Neural cell (in vitro differentiated cells): Measurements from ENCODE around the gene CNFN. TPM values are rescaled to one million over a fixed set of nuclear protein-coding genes. Genes with fewer than 3 reads are reported as not detected.

Experiments used
- H2AFZ ChIP-seq: fragments of 200-600, 300-800 bp; sonication (generic), shearing (Covaris generic); 2 replicates; pipeline ENCODE4 v1.6.0; 2014; ENCODE audit warnings: low read depth, mild to moderate bottlenecking, antibody characterized with exemption, low read length, moderate library complexity
- H3F3A ChIP-seq: fragments of 200-600 bp; shearing (Covaris generic); 2 replicates; pipeline ENCODE4 v1.6.1; 2016; ENCODE audit warnings: mild to moderate bottlenecking, moderate library complexity, mixed read lengths, antibody characterized with exemption, low read length; ENCODE audit not compliant: insufficient read depth, poor library complexity, severe bottlenecking
- H3K27ac ChIP-seq: fragments of 200-600, 300-800 bp; sonication (generic), shearing (Covaris generic); 2 replicates; pipeline ENCODE4 v1.5.1; 2014; ENCODE audit warnings: mild to moderate bottlenecking, low read length, moderate library complexity
- H3K27me3 ChIP-seq: fragments of 300-800, 200-600 bp; sonication (generic), shearing (Covaris generic); 2 replicates; pipeline ENCODE4 v1.6.0; 2014; ENCODE audit warnings: mild to moderate bottlenecking, low read depth, low read length, moderate library complexity; ENCODE audit not compliant: insufficient read depth
- H3K36me3 ChIP-seq: fragments of 300-800, 200-600 bp; sonication (generic), shearing (Covaris generic); 2 replicates; pipeline ENCODE4 v1.5.1; 2014; ENCODE audit warnings: mild to moderate bottlenecking, antibody characterized with exemption, low read length, moderate library complexity; ENCODE audit not compliant: insufficient read depth
- H3K4me2 ChIP-seq: fragments of 300-800, 200-600 bp; sonication (generic), shearing (Covaris generic); 2 replicates; pipeline ENCODE4 v1.6.0; 2014; ENCODE audit warnings: mild to moderate bottlenecking, low read length
- H3K4me3 ChIP-seq: fragments of 300-800, 200-600 bp; sonication (generic), shearing (Covaris generic); 2 replicates; pipeline ENCODE4 v1.5.1; 2014; ENCODE audit warnings: mild to moderate bottlenecking, low read length, moderate library complexity
- H3K79me2 ChIP-seq: fragments of 200-600 bp; shearing (Covaris generic); replicated peaks from 2 replicates; pipeline ENCODE4 v1.6.0; 2014; ENCODE audit warnings: mild to moderate bottlenecking, low read length, moderate library complexity; ENCODE audit not compliant: insufficient read depth
- H3K9ac ChIP-seq: fragments of 300-800, 200-600 bp; sonication (generic), shearing (Covaris generic); 2 replicates; pipeline ENCODE4 v1.6.1; 2016; ENCODE audit warnings: mild to moderate bottlenecking, low read length, mixed read lengths
- H3K9me2 ChIP-seq: fragments of 200-600 bp; shearing (Covaris generic); 2 replicates; pipeline ENCODE4 v1.6.1; 2016; ENCODE audit warnings: mild to moderate bottlenecking, low read length, mixed read lengths; ENCODE audit not compliant: insufficient read depth
- H3K9me3 ChIP-seq: fragments of 200-600, 300-800 bp; sonication (generic), shearing (Covaris generic); 2 replicates; pipeline ENCODE4 v1.6.1; 2016; ENCODE audit warnings: mild to moderate bottlenecking, mixed run types, low read length, moderate library complexity, mixed read lengths
- H4K20me1 ChIP-seq: fragments of 200-600 bp; shearing (Covaris generic); 2 replicates; pipeline ENCODE4 v1.6.1; 2016; ENCODE audit warnings: mild to moderate bottlenecking, mixed run types; ENCODE audit not compliant: insufficient read depth
- EP300 ChIP-seq: fragments of 450-650 bp; conservative IDR thresholded peaks from 2 replicates; pipeline ENCODE4 v1.6.1; 2014; ENCODE audit warnings: antibody characterized with exemption, mild to moderate bottlenecking, moderate library complexity; ENCODE audit not compliant: poor library complexity, severe bottlenecking
- EZH2 ChIP-seq: fragments of 200-600, 300-800 bp; shearing (Covaris generic), sonication (generic); IDR thresholded peaks from 2 replicates; pipeline ENCODE4 v1.6.1; 2014; ENCODE audit warnings: antibody characterized with exemption, low read length, borderline replicate concordance, mild to moderate bottlenecking; ENCODE audit not compliant: insufficient read depth, poor library complexity, severe bottlenecking
- MXI1 ChIP-seq: fragments of 450-650 bp; conservative IDR thresholded peaks from 2 replicates; pipeline ENCODE4 v1.6.1; 2014; ENCODE audit warnings: antibody characterized with exemption, mild to moderate bottlenecking; ENCODE audit not compliant: poor library complexity, severe bottlenecking
- POLR2AphosphoS5 ChIP-seq: IDR thresholded peaks from 2 replicates; pipeline ENCODE4 v1.6.1; 2012
- RAD21 ChIP-seq: fragments of 450-650 bp; conservative IDR thresholded peaks from 2 replicates; pipeline ENCODE4 v1.6.1; 2014; ENCODE audit warnings: antibody characterized with exemption, mild to moderate bottlenecking, moderate library complexity
- SMC3 ChIP-seq: fragments of 450-650 bp; conservative IDR thresholded peaks from 2 replicates; pipeline ENCODE4 v1.6.1; 2014; ENCODE audit warnings: antibody characterized with exemption, mild to moderate bottlenecking, moderate library complexity; ENCODE audit not compliant: poor library complexity
- TAF1 ChIP-seq: IDR thresholded peaks from 2 replicates; pipeline ENCODE4 v1.6.1; 2012; ENCODE audit warnings: low read depth
- polyA plus RNA-seq: library from polyadenylated mRNA; depleted of rRNA; stranded (reverse); fragments of >200 nt; gene quantifications from 2 replicates; pipeline ENCODE4 v1.2.3, GENCODE V29; 2014
- TF ChIP-seq, protein P1 (sequence below): IDR thresholded peaks from 2 replicates; pipeline ENCODE4 v1.6.1; 2012; ENCODE audit warnings: borderline replicate concordance
- TF ChIP-seq, protein P2 (sequence below): fragments of 450-650 bp; IDR thresholded peaks from 2 replicates; pipeline ENCODE4 v1.5.1; 2014; ENCODE audit warnings: antibody characterized with exemption, mild to moderate bottlenecking, moderate library complexity; ENCODE audit not compliant: poor library complexity, severe bottlenecking

Gene CNFN
- polyA plus RNA-seq, 1 donor from 2014 or later = not detected

DNA sequence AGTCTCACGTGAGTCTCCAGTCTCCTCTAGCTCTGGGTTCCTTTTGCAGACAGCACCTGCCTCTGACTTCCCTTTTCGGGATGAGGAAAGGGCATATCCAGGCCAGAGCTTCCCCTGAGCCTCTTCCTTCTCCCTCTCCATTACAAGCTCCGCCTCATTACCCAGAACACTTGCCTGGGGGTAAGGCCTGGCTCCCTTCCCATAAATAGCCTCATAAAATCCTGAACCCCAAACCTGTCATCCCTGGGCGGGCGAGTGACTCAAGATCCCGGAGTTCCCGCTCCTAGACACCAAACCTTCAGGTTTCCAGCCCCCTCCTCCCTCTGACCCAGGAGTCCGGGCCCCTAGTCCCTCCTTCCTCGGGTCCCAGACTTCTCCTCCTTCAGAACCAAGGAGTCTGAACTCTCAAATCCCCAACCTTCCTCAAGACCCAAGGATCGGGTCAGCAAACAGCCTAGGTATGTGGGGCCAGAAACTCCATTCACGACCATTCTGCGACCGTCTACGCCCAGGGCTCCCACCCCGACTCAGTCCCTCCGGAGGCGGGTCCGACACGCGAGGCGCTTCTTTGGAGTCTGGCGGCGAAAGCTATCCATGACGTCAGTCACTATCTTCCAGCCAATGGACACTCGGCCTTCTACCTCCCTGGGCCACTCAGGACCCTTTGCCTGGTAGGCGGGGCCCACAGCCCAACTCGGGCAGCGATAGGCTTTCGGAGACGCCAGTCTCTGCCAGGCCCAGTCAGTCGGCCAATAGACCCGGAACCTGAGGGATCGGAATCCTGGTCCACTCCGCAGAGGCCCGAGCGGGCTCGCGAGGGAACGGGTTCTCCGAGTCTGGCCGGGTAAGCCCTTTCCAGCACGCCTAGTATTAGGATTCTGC lies 6.5 kb upstream of the CNFN start:
- Histone ChIP-seq H3K9ac (peak overlapping the region; percentile 79), H3F3A (no peaks in the 10 kb centered on the region), H3K36me3 (no peaks in the 10 kb centered on the region), H3K79me2 (peaks cover 8% of the 10 kb centered on the region), H3K4me3 (peak overlapping the region; percentile 69), H3K4me2 (peak overlapping the region; percentile 89), H3K27ac (peak overlapping the region; percentile 73), H3K27me3 (no peaks in the 10 kb centered on the region), H3K9me3 (no peaks in the 10 kb centered on the region), H4K20me1 (no peaks in the 10 kb centered on the region), H3K9me2 (no peaks in the 10 kb centered on the region), H2AFZ (peak overlapping the region; percentile 53)
- TF ChIP-seq SMC3 (peak; percentile 27), MXI1 (peak; percentile 72), RAD21 (peak; percentile 25), POLR2AphosphoS5 (peak; percentile 87), EP300 (peak; percentile 35), TAF1 (peak; percentile 70), EZH2 (no peak)
- TF ChIP-seq, protein P1, sequence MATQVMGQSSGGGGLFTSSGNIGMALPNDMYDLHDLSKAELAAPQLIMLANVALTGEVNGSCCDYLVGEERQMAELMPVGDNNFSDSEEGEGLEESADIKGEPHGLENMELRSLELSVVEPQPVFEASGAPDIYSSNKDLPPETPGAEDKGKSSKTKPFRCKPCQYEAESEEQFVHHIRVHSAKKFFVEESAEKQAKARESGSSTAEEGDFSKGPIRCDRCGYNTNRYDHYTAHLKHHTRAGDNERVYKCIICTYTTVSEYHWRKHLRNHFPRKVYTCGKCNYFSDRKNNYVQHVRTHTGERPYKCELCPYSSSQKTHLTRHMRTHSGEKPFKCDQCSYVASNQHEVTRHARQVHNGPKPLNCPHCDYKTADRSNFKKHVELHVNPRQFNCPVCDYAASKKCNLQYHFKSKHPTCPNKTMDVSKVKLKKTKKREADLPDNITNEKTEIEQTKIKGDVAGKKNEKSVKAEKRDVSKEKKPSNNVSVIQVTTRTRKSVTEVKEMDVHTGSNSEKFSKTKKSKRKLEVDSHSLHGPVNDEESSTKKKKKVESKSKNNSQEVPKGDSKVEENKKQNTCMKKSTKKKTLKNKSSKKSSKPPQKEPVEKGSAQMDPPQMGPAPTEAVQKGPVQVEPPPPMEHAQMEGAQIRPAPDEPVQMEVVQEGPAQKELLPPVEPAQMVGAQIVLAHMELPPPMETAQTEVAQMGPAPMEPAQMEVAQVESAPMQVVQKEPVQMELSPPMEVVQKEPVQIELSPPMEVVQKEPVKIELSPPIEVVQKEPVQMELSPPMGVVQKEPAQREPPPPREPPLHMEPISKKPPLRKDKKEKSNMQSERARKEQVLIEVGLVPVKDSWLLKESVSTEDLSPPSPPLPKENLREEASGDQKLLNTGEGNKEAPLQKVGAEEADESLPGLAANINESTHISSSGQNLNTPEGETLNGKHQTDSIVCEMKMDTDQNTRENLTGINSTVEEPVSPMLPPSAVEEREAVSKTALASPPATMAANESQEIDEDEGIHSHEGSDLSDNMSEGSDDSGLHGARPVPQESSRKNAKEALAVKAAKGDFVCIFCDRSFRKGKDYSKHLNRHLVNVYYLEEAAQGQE = peak; percentile 36
- TF ChIP-seq, protein P2, sequence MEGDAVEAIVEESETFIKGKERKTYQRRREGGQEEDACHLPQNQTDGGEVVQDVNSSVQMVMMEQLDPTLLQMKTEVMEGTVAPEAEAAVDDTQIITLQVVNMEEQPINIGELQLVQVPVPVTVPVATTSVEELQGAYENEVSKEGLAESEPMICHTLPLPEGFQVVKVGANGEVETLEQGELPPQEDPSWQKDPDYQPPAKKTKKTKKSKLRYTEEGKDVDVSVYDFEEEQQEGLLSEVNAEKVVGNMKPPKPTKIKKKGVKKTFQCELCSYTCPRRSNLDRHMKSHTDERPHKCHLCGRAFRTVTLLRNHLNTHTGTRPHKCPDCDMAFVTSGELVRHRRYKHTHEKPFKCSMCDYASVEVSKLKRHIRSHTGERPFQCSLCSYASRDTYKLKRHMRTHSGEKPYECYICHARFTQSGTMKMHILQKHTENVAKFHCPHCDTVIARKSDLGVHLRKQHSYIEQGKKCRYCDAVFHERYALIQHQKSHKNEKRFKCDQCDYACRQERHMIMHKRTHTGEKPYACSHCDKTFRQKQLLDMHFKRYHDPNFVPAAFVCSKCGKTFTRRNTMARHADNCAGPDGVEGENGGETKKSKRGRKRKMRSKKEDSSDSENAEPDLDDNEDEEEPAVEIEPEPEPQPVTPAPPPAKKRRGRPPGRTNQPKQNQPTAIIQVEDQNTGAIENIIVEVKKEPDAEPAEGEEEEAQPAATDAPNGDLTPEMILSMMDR = no peak

DNA sequence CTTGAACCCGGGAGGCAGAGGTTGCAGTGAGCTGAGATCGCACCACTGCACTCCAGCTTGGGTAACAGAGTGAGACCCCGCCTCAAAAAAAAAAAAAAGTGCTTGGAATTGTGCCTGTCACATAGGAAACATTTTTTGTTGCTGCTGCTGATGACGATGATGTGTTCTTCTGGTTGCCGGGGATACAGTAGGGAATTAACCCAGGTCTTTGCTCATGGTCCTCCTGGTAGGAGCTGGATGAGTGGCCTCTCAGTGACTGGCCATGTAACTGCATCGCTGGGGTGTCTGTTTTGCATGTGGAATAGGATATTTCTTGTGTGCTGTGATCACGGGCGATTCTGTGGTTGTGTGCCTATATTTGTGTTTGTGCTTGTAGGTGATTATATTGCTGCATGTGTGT lies 4.7 kb upstream of the CNFN start:
- no peak overlapping the region for H2AFZ ChIP-seq
- no peaks in the 10 kb centered on the region for H4K20me1 ChIP-seq
- H3K79me2 ChIP-seq = peaks cover 8% of the 10 kb centered on the region
- no peak overlapping the region for H3K9ac ChIP-seq
- no peaks in the 10 kb centered on the region for H3K36me3 ChIP-seq
- H3K27ac ChIP-seq = no peak overlapping the region
- no peak overlapping the region for H3K4me3 ChIP-seq
- no peaks in the 10 kb centered on the region for H3K9me3 ChIP-seq
- H3K27me3 ChIP-seq = no peaks in the 10 kb centered on the region
- H3F3A ChIP-seq = no peaks in the 10 kb centered on the region
- no peaks in the 10 kb centered on the region for H3K9me2 ChIP-seq
- TF ChIP-seq SMC3 = no peak
- no peak for TF ChIP-seq RAD21
- no peak for TF ChIP-seq POLR2AphosphoS5
- no peak for TF ChIP-seq EP300
- TF ChIP-seq TAF1 = no peak
- H3K4me2 ChIP-seq = no peak overlapping the region
